ENCODE measurements around the gene TIMMDC1.

TIMMDC1 gene

DNA sequence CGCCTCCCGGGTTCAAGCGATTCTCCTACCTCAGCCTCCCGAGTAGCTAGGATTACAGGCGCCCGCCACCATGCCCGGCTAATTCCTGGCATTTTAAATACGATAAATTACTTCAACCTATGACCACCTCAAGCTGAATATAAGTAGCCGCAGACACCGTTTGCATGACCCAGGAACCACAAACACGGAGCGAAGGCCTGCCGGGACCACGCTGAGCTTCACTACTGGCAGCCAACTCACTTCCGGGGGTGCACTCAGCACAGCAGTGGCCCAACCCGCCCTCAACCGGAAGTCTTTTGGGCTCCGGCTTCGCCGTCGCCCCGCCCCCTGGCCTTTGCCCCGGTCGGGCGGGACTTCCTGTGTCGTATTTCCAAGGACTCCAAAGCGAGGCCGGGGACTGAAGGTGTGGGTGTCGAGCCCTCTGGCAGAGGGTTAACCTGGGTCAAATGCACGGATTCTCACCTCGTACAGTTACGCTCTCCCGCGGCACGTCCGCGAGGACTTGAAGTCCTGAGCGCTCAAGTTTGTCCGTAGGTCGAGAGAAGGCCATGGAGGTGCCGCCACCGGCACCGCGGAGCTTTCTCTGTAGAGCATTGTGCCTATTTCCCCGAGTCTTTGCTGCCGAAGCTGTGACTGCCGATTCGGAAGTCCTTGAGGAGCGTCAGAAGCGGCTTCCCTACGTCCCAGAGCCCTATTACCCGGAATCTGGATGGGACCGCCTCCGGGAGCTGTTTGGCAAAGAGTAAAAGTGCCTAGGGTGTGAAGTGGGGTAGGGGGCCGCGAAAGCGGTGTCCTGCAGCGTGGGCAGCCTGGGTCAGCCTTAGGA lies at the start of gene TIMMDC1:
TSS of gene TIMMDC1 (plus strand) at position 362 of the 826 bp plus-strand sequence. CDS start at position 549, 187 bp downstream.
- peak; percentile 96 for DNase-seq (ENCODE audit: low spot score)

DNA sequence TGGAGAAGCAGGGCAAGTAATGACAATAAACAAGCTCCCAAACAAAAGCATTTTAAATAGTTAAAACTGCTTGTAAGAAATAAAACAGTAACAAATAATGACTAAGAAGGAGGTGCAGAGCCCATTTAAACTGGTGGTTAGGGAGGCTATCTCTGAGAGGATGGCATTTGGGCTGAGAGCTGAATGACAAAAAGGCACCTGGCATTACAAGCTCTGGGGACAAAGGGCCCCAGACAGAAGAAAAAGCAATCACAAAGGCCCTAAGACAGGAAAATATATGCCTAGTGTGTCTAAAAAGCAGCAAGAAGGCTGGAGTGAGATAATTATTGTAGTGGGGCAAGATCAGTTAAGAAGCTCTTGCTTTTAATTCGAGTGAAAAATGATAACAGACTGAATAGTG lies 44.5 kb upstream of the TIMMDC1 start:
- no peak for DNase-seq (ENCODE audit: low spot score)

DNA sequence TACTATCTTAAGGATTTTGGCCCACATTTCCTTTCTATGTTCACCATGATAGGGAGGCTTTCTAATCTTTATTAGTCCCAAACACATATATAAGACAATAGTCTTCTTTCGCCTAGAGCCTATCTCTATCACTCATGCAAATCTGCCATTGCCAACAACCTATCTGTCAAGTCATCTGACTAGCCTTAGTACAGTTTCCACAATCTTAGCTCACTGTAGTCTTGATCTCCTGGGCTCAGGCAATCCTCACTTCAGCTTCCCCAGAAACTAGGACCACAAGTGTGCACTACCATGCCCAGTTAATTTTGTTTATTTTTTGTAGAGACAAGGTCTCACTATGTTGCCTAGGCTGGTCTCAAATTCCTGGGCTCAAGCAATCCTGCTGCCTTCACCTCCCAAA lies 41.9 kb upstream of the TIMMDC1 start:
- DNase-seq (ENCODE audit: low spot score) = no peak

DNA sequence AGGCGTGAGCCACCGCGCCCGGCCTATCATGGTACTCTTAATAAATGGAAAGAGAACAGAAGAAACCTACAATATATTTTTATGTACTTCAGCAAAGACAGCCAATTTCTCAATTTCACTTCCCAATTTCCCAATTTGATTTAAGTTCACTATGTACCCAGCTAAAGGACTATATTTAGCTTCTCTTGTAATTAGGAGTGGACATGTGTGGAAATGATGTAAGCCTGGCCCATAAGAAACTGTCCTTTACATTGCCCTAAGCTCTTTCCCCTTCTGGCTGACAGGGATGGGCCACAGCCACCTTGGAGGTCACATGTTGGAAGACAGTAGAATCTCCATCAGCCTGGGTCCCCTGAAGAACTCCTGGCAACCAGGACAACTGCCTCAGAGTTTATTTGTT lies 41.1 kb upstream of the TIMMDC1 start:
- no peak for DNase-seq (ENCODE audit: low spot score)

GRCh38 chr3:119463171-119464169 lies 34.9 kb upstream of the TIMMDC1 start, which contains the start of gene TMEM39A:
TMEM39A (minus strand) TSS chr3:119463615; CDS start chr3:119462074, 1,541 bp downstream.
- peak; percentile 97 for DNase-seq (ENCODE audit: low spot score)

- no peak for DNase-seq (ENCODE audit: low spot score)
Measured at GRCh38 chr3:119468041-119468440, 30.3 kb upstream of the TIMMDC1 start.

DNA sequence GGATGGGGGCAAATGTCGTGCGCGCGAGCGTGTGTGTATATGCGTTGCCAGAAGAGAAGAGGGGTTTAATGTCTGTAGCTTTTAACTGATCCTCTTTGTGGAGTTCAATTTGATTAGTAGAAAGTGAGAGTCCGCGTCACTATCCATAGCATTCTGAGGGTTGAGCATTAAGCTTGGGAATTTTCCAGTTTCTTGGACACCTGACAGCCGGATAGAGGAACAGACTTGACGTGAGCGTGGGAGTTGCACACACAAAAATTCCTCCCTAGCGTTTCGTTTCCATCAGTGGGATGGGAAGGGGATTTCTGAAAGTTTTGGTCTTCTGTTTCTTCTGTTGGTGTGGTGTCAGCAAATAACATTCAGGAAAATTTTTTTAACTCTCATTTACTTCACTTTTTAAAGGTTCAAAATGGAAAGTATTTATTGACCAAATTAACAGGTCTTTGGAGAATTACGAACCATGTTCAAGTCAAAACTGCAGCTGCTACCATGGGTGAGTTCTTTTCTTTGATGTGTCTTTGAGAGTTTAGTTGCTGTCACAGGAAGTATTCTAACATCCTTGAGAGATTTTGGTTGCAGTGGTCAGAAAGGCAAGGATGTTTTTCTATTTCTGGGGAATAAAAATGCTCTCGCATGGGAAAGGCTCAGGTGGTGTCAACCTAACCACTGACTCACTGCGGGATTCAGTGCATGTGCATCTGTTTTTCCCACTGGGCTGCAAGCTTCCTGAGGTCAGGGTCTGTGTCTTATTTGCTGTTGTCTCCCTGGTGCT lies 28.7 kb upstream of the TIMMDC1 start:
- DNase-seq (ENCODE audit: low spot score) = no peak

GRCh38 chr3:119470866-119471265 lies 27.5 kb upstream of the TIMMDC1 start:
- DNase-seq (ENCODE audit: low spot score) = no peak

DNA sequence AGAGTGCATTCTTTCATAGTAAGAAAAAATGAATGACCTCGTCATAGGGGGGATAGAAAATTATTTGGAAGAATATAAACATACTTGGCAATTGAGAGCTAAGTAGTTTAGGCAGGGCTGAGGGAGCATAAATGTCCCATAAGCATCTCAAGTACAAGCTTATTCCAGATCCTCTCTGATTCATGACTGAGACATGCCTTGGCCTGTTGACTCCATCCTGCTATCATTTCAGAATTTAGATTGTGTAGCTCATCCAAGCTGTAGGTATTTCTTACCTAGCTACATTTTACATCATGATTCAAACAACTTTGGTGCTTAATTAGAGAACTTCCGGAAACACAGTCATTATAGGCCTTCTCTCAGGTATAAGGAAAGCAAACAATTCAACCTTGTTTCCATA lies 17.3 kb upstream of the TIMMDC1 start:
- DNase-seq (ENCODE audit: low spot score) = no peak

GRCh38 chr3:119483101-119483500 lies 15.2 kb upstream of the TIMMDC1 start:
- no peak for DNase-seq (ENCODE audit: low spot score)

DNA sequence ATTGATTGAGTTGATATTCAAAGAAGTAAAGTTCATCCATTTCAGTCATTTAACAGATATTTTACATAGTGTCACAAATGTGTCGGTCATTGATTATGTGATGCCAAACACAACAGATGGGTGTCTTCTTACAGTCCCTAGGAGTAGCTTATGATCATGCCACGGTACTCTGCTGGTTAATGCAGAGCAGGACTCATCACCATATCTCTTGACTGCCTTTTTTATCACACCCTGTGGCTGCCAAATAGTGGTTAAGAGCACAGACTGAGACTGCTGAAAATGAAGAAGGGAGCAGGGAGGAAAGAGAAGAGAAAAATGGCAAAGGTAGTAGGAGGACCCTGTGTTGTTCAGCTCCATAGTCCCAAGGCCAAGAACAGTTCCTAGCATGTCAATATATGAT lies 12.8 kb upstream of the TIMMDC1 start:
- DNase-seq (ENCODE audit: low spot score) = no peak

DNA sequence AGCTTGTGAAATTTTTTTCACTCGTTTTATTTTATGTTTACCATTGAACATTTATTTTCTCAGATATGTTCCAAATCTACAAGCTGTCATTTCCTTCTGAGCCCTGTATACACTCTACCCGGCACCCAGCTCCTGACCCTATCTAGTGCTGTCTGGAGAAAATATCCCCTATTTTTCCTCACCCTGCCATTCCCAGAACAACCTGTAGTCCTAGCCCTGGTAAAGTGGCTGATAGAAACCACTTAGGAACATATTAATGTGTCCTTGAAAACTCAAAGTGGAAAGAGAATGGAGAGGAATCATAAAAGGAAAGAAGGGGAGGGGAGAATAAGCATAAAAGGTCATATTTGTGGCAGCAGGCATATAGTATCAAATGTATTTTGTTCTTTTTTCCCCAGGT lies 8.2 kb upstream of the TIMMDC1 start:
- no peak for DNase-seq (ENCODE audit: low spot score)

- no peak for DNase-seq (ENCODE audit: low spot score)
Measured at GRCh38 chr3:119492128-119492527, 6.2 kb upstream of the TIMMDC1 start.

DNA sequence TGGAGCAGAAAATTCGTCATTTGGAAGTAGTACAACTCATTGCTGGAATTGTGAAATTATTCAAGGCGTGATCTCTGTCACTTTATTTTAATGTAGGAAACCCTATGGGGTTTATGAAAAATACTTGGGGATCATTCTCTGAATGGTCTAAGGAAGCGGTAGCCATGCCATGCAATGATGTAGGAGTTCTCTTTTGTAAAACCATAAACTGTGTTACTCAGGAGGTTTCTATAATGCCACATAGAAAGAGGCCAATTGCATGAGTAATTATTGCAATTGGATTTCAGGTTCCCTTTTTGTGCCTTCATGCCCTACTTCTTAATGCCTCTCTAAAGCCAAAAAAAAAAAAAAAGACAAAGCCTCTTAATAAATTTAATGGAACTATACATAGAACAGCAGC lies 5.5 kb upstream of the TIMMDC1 start:
- DNase-seq (ENCODE audit: low spot score) = no peak

- DNase-seq (ENCODE audit: low spot score) = no peak
Measured at GRCh38 chr3:119494597-119494996, 3.8 kb upstream of the TIMMDC1 start.

GRCh38 chr3:119497820-119498185 lies 544 bp upstream of the TIMMDC1 start:
- no peak for DNase-seq (ENCODE audit: low spot score)

- DNase-seq (ENCODE audit: low spot score) = no peak
Measured at GRCh38 chr3:119500265-119500664, 1.9 kb downstream of the TIMMDC1 start.

DNA sequence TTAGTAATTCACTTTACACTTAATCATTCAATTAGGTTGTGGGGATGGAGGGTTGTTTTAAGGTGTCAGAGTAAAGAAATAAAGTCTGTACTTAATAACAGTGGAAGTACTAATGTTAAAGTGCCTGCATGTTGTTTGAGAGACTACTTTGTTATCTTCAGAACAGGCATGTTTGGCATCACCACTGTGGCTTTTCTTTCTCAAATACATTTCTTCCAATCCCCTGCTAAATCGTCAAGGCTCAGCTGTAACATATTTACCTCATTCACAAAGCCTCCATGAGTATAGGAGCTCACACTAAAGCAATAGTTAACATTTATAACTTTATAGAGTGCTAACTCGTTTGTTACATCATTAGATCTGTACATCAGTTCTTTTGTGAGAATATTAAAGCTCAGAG lies 2.6 kb downstream of the TIMMDC1 start:
- no peak for DNase-seq (ENCODE audit: low spot score)

DNA sequence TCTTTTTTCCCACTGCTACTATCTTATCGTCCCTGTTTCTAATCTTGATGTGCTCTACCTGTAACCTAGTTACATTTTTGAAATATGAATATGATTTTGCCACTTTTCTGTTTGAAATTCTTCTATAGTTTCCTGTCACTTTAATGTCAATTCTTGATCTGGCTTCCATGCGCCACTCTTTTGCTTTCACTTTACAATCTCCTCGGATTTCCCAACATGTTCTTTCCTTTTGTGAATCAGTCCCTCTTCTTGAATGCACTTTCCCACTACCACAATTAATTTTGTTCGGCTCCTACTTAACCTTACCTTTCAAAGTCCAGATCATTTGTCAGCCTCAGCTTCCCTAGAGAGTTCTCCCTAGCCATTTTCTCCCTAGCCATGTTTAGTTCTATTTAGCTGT lies 8.3 kb downstream of the TIMMDC1 start:
- DNase-seq (ENCODE audit: low spot score) = no peak

- no peak for DNase-seq (ENCODE audit: low spot score)
Measured at GRCh38 chr3:119507404-119507803, 9.1 kb downstream of the TIMMDC1 start.

DNA sequence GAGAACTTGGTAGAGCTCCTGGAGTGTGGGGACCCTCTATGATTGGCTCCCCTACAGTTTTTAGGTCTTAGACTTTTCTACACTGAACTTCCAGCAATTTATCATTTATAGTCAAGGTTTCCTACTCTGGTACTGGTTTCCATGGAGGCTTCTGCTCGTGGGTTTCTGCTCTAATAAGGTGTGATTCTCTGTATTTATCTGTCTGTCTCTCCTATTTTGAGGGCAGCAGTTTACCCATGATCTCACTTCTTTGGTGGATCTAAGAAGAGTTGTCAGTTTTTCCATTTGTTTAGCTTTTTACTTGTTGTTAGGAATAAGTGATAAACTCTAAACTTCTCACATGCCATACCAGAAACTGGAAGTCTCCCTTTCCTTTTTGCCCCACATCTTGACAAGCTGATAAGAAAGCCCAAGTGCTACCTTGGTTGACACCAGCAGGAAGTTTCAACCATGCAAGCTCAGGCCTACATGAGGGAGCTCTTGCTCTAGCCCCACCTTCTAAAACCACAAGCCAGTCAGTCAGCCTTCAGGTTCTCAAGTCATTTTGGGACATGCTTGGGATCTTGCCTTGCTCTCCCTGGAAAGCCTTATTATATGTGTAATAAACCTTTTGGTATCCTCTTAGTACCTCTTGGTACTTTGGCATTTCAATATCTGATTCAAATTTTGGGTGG lies 10.0 kb downstream of the TIMMDC1 start:
- no peak for DNase-seq (ENCODE audit: low spot score)

Measured in CD4-positive, alpha-beta T cell treated with Interleukin-6 at 100 ng/mL for 8 hours (primary cell).